ENCODE measurements around the gene DLGAP1.

The DLGAP1 gene

GRCh38 chr18:3983351-3983969 lies 471.6 kb downstream of the DLGAP1 start:
- no peak for DNase-seq

GRCh38 chr18:3982541-3982940 lies 472.6 kb downstream of the DLGAP1 start:
- no peak for DNase-seq

GRCh38 chr18:3979024-3979423 lies 476.1 kb downstream of the DLGAP1 start:
- DNase-seq, result no peak

GRCh38 chr18:3973191-3973850 lies 481.8 kb downstream of the DLGAP1 start:
- no peak for DNase-seq

GRCh38 chr18:3972291-3972930 lies 482.7 kb downstream of the DLGAP1 start:
- DNase-seq, result no peak

GRCh38 chr18:3970929-3971328 lies 484.2 kb downstream of the DLGAP1 start:
- DNase-seq, result no peak

- DNase-seq, result no peak
These were observed 487.5 kb downstream of the DLGAP1 start for GRCh38 chr18:3967359-3968180.

- no peak for DNase-seq
These were observed 488.3 kb downstream of the DLGAP1 start for GRCh38 chr18:3966642-3967358.

GRCh38 chr18:3966246-3966641 lies 488.9 kb downstream of the DLGAP1 start:
- no peak for DNase-seq

GRCh38 chr18:3960977-3961376 lies 494.1 kb downstream of the DLGAP1 start:
- no peak for DNase-seq

- no peak for DNase-seq
These were observed 495.0 kb downstream of the DLGAP1 start for GRCh38 chr18:3960142-3960541.

GRCh38 chr18:3952031-3952430 lies 503.1 kb downstream of the DLGAP1 start:
- no peak for DNase-seq

- DNase-seq, result no peak
These were observed 504.3 kb downstream of the DLGAP1 start for GRCh38 chr18:3950668-3951404.

- DNase-seq, result no peak
These were observed 506.1 kb downstream of the DLGAP1 start for GRCh38 chr18:3948958-3949357.

- no peak for DNase-seq
These were observed 507.7 kb downstream of the DLGAP1 start for GRCh38 chr18:3947383-3947782.

- DNase-seq, result no peak
These were observed 519.8 kb downstream of the DLGAP1 start for GRCh38 chr18:3935305-3935704.

- no peak for DNase-seq
These were observed 522.8 kb downstream of the DLGAP1 start for GRCh38 chr18:3932276-3932675.

- DNase-seq, result no peak
These were observed 523.5 kb downstream of the DLGAP1 start for GRCh38 chr18:3931542-3932112.

GRCh38 chr18:3931013-3931315 lies 524.1 kb downstream of the DLGAP1 start:
- DNase-seq, result no peak

GRCh38 chr18:3930126-3931012 lies 524.7 kb downstream of the DLGAP1 start:
- no peak for DNase-seq

- no peak for DNase-seq
These were observed 530.7 kb downstream of the DLGAP1 start for GRCh38 chr18:3924455-3924854.

All from GDM1 (cell line).